ENCODE results near the gene ATXN2L. TPM values are rescaled to one million over a fixed set of nuclear protein-coding genes. Genes with fewer than 3 reads are reported as not detected.

Gene ATXN2L
- total RNA-seq, 2 donors from 2014 or later: 83.4 to 151 TPM

DNA sequence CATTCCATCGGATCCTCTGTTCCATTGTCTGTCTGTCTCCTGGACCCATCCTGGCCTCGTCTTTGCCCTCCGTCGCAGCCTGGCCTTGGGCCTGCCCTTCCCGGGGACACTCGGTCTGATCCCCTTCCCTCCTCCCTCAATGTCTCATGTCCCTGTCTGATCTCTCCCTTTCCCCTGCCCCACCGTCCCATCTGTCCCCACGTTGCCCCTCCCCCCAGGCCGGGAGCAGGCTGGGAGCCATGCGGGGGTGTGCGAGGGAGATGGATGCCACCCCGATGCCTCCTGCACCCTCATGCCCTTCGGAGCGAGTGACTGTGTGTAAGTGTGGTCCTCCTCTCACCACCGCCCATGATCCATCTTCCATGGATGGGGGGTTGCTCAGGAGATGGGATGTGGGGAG lies 50.2 kb downstream of the ATXN2L start:
- Histone ChIP-seq H3K27me3 (replicated peaks; ENCODE audit: insufficient read depth) (no peaks in the 10 kb centered on the region), H3K4me3 (no peak overlapping the region), H3K9me3 (no peaks in the 10 kb centered on the region), H3K4me1 (replicated peaks) (no peaks in the 10 kb centered on the region), H3K27ac (no peak overlapping the region), H3K36me3 (peaks cover 5 to 11% of the 10 kb centered on the region in 2 donors)
- WGBS: 81% methylated on average over 15 of the region's 15 CpGs
- DNase-seq (ENCODE audit: low spot score): no peak
- intact Hi-C loops (cut with DNase I): no loop called here
- no peak for TF ChIP-seq POLR2AphosphoS5 (IDR thresholded peaks at IDR 0.05)
- no peak for TF ChIP-seq CTCF (IDR thresholded peaks at IDR 0.05)
- no peak for TF ChIP-seq POLR2A (IDR thresholded peaks at IDR 0.05)

DNA sequence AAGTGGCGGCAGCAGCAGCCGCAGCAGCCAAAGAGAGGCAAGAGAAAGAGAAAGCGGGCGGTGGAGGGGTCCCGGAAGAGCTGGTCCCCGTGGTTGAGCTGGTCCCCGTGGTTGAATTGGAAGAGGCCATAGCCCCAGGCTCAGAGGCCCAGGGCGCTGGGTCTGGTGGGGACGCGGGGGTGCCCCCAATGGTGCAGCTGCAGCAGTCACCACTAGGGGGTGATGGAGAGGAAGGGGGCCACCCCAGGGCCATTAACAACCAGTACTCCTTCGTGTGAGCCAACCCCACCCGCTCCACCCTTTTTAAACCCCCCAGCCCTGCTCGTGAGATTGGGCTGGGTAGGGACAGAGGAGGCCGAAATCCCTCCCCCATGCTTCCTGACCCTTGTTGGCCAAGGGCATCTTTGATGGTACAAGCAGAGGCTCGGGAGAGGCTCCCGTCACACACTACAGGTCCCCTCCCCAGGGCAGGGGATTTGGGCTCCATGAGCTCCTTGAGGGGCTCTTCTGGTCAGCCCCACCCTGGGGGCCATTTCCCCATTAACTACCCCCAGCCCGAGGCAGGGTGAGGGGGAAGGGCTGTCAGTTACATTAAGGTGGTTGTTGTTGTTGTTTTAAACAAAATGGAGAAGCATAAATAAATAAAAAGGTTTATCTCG lies 50.9 kb downstream of the ATXN2L start:
- DNase-seq (ENCODE audit: low spot score): no peak
- peaks cover 4 to 5% of the 10 kb centered on the region in 2 donors for H3K36me3 ChIP-seq
- TF ChIP-seq POLR2A (IDR thresholded peaks at IDR 0.05): no peak
- no peak for TF ChIP-seq POLR2AphosphoS5 (IDR thresholded peaks at IDR 0.05)
- peak in 3 of 4 experiments; percentile 36 to 56 (median 52) for TF ChIP-seq CTCF (IDR thresholded peaks at IDR 0.05)
- no peak overlapping the region for H3K4me3 ChIP-seq
- no peaks in the 10 kb centered on the region for H3K4me1 ChIP-seq (replicated peaks)
- no peaks in the 10 kb centered on the region for H3K9me3 ChIP-seq
- 89% methylated on average over 18 of the region's 18 CpGs for WGBS
- intact Hi-C loops (cut with DNase I): no loop called here
- no peaks in the 10 kb centered on the region for H3K27me3 ChIP-seq (replicated peaks; ENCODE audit: insufficient read depth)
- no peak overlapping the region for H3K27ac ChIP-seq

DNA sequence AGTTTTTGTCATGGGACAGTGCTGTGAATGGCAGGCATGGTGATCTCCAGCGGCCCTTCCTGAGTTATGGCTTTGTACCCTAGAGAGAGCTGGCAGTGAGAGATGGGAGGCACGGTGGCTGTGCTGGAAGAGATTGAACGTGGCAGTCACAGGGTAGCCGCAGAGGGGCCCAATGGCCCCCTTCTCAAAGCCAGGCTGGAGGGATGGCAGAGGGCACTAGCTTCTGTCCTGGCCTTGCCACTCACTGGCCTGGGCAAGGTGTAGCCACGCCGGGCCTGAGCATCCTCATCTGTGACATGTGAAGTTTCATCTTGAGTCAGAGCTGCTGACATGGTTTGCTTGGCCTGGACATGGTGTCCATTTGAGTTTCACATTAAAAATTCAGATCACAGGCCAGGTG lies 51.6 kb downstream of the ATXN2L start:
- no peak overlapping the region for H3K4me3 ChIP-seq
- no peaks in the 10 kb centered on the region for H3K9me3 ChIP-seq
- intact Hi-C loops (cut with DNase I): no loop called here
- no peaks in the 10 kb centered on the region for H3K4me1 ChIP-seq (replicated peaks)
- no peak overlapping the region for H3K27ac ChIP-seq
- WGBS: 97% methylated on average over 6 of the region's 6 CpGs
- TF ChIP-seq POLR2A (IDR thresholded peaks at IDR 0.05) (no peak), CTCF (IDR thresholded peaks at IDR 0.05) (no peak), POLR2AphosphoS5 (IDR thresholded peaks at IDR 0.05) (no peak)
- no peaks in the 10 kb centered on the region for H3K27me3 ChIP-seq (replicated peaks; ENCODE audit: insufficient read depth)
- DNase-seq (ENCODE audit: low spot score): no peak
- H3K36me3 ChIP-seq: peaks cover 0 to 5% of the 10 kb centered on the region in 2 donors

- Histone ChIP-seq H3K9me3 (no peaks in the 10 kb centered on the region), H3K4me1 (replicated peaks) (peaks cover 5% of the 10 kb centered on the region), H3K36me3 (peaks cover 0 to 3% of the 10 kb centered on the region in 2 donors), H3K4me3 (no peak overlapping the region), H3K27me3 (replicated peaks; ENCODE audit: insufficient read depth) (no peaks in the 10 kb centered on the region), H3K27ac (no peak overlapping the region)
- no peak for DNase-seq (ENCODE audit: low spot score)
- intact Hi-C loops (cut with DNase I): no loop called here
- WGBS: 55% methylated on average over 12 of the region's 13 CpGs
- TF ChIP-seq CTCF (IDR thresholded peaks at IDR 0.05) (no peak), POLR2AphosphoS5 (IDR thresholded peaks at IDR 0.05) (no peak), POLR2A (IDR thresholded peaks at IDR 0.05) (no peak)
These were observed 52.6 kb downstream of the ATXN2L start for GRCh38 chr16:28875134-28876018.

All from prostate gland (tissue), 2 donors.